Measurements from ENCODE around the gene ESD. TPM values are rescaled to one million over a fixed set of nuclear protein-coding genes. Genes with fewer than 3 reads are reported as not detected.

The ESD gene
- total and polyA plus RNA-seq, 10 of the 15 experiments (the other 5 are each of a cell fraction or from before 2014, with no cell fraction given): 105 to 387 (median 195) TPM

- POLR2A ChIA-PET: no interaction called here
Measured at GRCh38 chr13:46839399-46839798, 42.4 kb upstream of the ESD start.

More at GRCh38 chr13:46839399-46839798, 42.4 kb upstream of the ESD start:
- H3K4me3 ChIP-seq: no peak overlapping the region
- ATAC-seq: no peak
- SMC1A ChIA-PET (ENCODE audit: uncharacterized antibody, unreplicated experiment): interaction anchor here (1.0 kb wide), 1 partner anchor 8 kb away, joined by 3 read pairs; no protein-coding TSS in a partner anchor
- no peak overlapping the region for H3K4me2 ChIP-seq (ENCODE audit: control insufficient read depth, insufficient read depth)
- 82% methylated on average over 1 of the region's 1 CpG for WGBS (ENCODE audit: insufficient coverage, insufficient replicate concordance, low lambda C conversion rate, missing lambda C conversion rate)
- no peak overlapping the region for H3K9ac ChIP-seq (ENCODE audit: control insufficient read depth, insufficient read depth, low read length)
- intact Hi-C loops (cut with micrococcal nuclease; ENCODE audit: unreplicated experiment) (loop anchor here (10.0 kb wide), 1 partner anchor 615 kb away; no protein-coding TSS in a partner anchor), in situ Hi-C loops (cut with MboI) (no loop called here)
- no peaks in the 10 kb centered on the region for H3K9me3 ChIP-seq (replicated peaks; ENCODE audit: control insufficient read depth, insufficient read depth, low read length)
- H3K27me3 ChIP-seq (replicated peaks in 1 of 2; ENCODE audit: control insufficient read depth in 2 of 2, insufficient read depth in 2 of 2, low read length in 1 of 2): no peaks in the 10 kb centered on the region
- H4K20me1 ChIP-seq (ENCODE audit: control insufficient read depth, insufficient read depth): no peaks in the 10 kb centered on the region
- no TSS peak for BruUV-seq (replicated peaks)
- DNase-seq (ENCODE audit: low read depth, low spot score): no peak
- H3K36me3 ChIP-seq (ENCODE audit: control insufficient read depth in 2 of 2, insufficient read depth in 2 of 2, low read length in 1 of 2): no peaks in the 10 kb centered on the region
- FAIRE-seq: no peak
- no peak overlapping the region for H2AFZ ChIP-seq (ENCODE audit: control insufficient read depth, low read depth, low read length)
- H3K27ac ChIP-seq (ENCODE audit: control insufficient read depth, insufficient read depth): no peak overlapping the region
- CTCF ChIA-PET: no interaction called here
- H3K4me1 ChIP-seq (ENCODE audit: control insufficient read depth, insufficient read depth, low read length): no peaks in the 10 kb centered on the region
- no peaks in the 10 kb centered on the region for H3K79me2 ChIP-seq (ENCODE audit: control insufficient read depth, insufficient read depth, low read length)
- TF ChIP-seq USF1 (IDR thresholded peaks at IDR 0.05; ENCODE audit: borderline replicate concordance, extremely low read length, insufficient read depth, low read depth, low read length) (no peak), KAT2A (conservative IDR thresholded peaks at IDR 0.05; ENCODE audit: control insufficient read depth, low read depth, low read length) (no peak), CEBPZ (IDR thresholded peaks at IDR 0.05; ENCODE audit: low read depth, low read length) (no peak), SPI1 (IDR thresholded peaks at IDR 0.05; ENCODE audit: borderline replicate concordance, insufficient read depth, low read depth, low read length) (no peak), MEF2B (IDR thresholded peaks at IDR 0.05; ENCODE audit: partially characterized antibody, poor library complexity, severe bottlenecking) (no peak)
- RAD21 ChIA-PET (ENCODE audit: unreplicated experiment): no interaction called here
